Mucosa of stomach (tissue), 1 donor: ENCODE data around the gene TNFAIP8L1.
"Not testable (repeated sequence)": the region's sequence is repeated elsewhere in the genome, so short reads cannot be mapped to it uniquely, and the experiment has no call there.

Source experiments
- H3K27me3 ChIP-seq: one replicate; pipeline ENCODE4 v1.7.0; 2013; ENCODE audit warnings: mild to moderate bottlenecking, low read length; ENCODE audit not compliant: control insufficient read depth, insufficient read depth
- H3K36me3 ChIP-seq: one replicate; pipeline ENCODE4 v1.7.0; 2013; ENCODE audit warnings: low read length; ENCODE audit not compliant: control insufficient read depth, insufficient read depth
- H3K4me1 ChIP-seq: one replicate; pipeline ENCODE4 v1.7.0; 2013; ENCODE audit warnings: mild to moderate bottlenecking, low read length; ENCODE audit not compliant: control insufficient read depth, insufficient read depth
- H3K4me3 ChIP-seq: one replicate; pipeline ENCODE4 v1.7.0; 2013; ENCODE audit warnings: low read length
- H3K9ac ChIP-seq: one replicate; pipeline ENCODE4 v1.7.0; 2013; ENCODE audit warnings: mild to moderate bottlenecking, low read length, moderate library complexity
- H3K9me3 ChIP-seq: one replicate; pipeline ENCODE4 v1.7.0; 2013; ENCODE audit warnings: mild to moderate bottlenecking, low read length, moderate library complexity; ENCODE audit not compliant: control insufficient read depth
- donor health status: Pancreatic carcinoma.

Gene TNFAIP8L1

DNA sequence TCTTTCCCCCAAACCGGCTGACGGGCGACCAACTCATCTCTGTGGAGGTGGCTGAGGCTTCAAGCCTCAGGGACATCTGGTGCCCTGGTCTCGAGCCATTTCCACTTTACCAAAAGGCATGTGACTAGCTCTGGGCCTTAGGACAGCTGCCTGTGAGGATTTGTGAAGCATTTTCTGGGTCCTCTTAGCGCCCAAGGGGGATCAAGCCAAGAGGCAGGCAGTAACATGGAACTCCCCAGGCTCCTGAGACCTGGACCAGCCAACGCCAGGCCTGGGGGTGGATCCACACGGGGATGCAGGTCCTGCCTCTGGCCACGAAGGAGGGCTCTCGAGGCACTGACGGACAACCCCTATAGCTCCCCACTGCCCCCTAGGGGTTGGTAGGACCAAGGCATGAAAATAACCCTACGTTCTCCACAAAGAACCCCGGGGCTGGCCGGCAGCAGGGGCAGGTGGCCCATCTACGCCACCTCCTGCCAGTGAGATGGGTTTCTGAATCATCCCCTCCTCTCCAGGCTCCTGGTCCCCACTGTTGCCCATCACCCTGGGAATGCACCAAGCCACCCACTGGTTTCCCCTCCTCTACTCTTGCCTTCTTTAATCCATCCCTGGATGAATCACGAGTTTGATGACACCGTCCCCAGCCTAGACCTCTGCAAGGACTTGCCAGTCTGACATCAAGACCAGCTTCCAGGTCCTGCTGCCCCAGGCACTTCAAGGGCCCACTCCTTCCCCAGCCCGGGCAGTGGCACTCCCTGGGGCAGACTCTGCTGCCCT is 37.8 kb downstream of the TNFAIP8L1 start:
- Histone ChIP-seq H3K4me1 (no peaks in the 10 kb centered on the region), H3K27me3 (no peaks in the 10 kb centered on the region), H3K9ac (no peak overlapping the region), H3K4me3 (no peak overlapping the region), H3K9me3 (no peaks in the 10 kb centered on the region), H3K36me3 (peaks cover under 1% of the 10 kb centered on the region)

DNA sequence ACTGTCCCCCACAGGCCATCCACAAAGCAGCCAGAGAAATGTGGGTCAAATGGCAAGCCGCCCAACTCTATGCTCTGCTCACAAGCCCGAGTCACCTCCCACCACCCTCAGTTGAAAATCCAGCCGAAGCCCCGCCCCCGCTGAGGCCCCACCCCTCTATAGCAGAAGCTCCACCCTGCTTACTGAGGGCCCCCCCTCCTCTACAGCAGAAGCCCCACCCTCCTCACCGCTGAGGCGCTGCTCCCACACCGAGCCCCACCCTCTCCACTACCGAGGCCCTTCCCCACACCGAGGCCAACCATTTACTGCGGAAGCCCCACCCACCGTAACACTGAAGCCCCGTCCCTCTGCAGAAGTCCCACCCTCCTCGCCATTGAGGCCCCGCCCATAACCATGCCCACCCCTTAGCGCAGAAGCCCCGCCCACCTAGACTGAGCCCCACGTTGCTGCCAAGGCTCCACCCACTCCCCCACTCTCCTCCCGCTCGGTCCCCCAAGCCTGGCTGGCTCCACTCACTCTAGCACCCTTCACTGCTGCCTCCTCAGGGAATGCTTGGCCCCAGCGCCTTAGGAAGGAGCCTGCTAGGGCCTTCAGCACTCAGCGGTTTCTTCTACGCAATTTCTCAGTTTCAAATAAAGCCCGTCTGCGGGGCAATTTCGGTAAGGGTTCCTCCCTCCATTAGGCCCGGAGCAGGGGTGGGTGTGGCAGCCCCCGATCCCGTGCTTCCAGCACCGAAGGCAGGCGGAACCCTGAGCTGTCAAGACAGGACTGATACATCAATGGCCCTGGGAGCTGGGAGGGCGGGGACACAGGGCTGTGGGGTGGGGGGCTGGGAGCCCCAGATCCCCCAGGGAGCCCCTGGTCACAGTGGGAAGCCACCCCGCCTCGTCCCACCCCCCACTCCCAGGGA is 39.8 kb downstream of the TNFAIP8L1 start:
- H3K9me3 ChIP-seq, result no peaks in the 10 kb centered on the region
- H3K9ac ChIP-seq, result no peak overlapping the region
- no peak overlapping the region for H3K4me3 ChIP-seq
- H3K36me3 ChIP-seq, result peaks cover 3% of the 10 kb centered on the region
- no peaks in the 10 kb centered on the region for H3K4me1 ChIP-seq
- H3K27me3 ChIP-seq, result no peaks in the 10 kb centered on the region

DNA sequence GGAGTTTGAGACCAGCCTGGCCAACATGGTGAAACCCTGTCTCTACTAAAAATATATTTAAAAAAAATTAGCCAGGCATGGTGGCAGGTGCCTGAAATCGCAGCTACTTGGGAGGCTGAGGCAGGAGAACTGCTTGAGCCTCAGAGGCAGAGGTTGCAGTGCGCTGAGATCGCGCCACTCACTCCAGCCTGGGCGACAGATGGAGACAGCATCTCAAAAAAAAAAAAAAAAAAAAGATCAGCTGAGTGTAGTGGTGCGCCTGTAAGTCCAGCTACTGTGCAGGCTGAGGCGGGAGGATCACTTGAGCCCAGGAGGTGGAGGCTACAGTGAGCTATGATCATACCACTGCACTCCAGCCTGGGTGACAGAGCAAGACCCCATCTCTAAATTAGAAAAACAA is 40.7 kb downstream of the TNFAIP8L1 start:
- H3K36me3 ChIP-seq, H3K4me3 ChIP-seq, H3K9ac ChIP-seq: not testable (repeated sequence)

DNA sequence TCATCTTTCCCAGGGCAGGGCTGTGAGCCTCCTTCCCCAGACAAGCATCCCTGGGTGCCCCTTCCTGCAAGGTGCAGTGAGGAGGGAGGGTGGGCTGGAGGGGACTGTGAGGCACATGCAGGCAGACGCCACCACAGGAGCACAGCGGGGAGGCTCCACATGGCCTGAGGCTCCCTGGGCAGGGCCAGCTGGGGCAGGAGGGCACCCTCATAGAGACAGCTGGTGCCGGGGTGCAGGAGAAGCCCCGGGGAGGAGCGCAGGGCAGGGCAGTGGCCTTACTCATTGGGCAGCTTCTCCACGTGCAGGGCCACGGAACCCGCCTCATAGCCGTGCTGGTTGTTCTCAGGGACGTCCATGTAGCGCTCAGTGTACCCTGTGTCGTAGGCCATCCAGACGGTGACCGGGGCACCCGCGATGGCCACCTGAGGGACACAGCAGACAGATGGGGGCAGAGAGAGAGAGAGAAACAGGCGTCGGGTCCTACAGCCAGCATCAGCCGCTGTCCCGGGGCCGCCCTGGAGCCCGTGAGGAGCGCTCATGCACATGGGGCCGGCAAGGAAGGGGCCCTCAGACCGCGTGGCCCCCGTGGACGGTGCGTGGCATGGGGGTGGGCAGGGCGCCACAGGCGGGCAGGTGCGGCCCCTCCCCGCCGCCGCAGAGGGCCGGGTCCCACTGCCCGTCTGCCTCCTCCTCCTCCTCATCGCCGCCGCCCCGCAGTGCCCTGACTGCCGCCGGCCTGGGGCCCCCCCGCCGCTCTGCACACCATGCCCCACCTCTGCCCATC is 43.3 kb downstream of the TNFAIP8L1 start:
- Histone ChIP-seq H3K9me3 (no peaks in the 10 kb centered on the region), H3K9ac (no peak overlapping the region), H3K36me3 (peaks cover 7% of the 10 kb centered on the region), H3K4me3 (no peak overlapping the region), H3K27me3 (no peaks in the 10 kb centered on the region), H3K4me1 (no peaks in the 10 kb centered on the region)

More for the DNA sequence above, 40.7 kb downstream of the TNFAIP8L1 start:
- not testable (repeated sequence) for H3K4me1 ChIP-seq, H3K27me3 ChIP-seq, H3K9me3 ChIP-seq

DNA sequence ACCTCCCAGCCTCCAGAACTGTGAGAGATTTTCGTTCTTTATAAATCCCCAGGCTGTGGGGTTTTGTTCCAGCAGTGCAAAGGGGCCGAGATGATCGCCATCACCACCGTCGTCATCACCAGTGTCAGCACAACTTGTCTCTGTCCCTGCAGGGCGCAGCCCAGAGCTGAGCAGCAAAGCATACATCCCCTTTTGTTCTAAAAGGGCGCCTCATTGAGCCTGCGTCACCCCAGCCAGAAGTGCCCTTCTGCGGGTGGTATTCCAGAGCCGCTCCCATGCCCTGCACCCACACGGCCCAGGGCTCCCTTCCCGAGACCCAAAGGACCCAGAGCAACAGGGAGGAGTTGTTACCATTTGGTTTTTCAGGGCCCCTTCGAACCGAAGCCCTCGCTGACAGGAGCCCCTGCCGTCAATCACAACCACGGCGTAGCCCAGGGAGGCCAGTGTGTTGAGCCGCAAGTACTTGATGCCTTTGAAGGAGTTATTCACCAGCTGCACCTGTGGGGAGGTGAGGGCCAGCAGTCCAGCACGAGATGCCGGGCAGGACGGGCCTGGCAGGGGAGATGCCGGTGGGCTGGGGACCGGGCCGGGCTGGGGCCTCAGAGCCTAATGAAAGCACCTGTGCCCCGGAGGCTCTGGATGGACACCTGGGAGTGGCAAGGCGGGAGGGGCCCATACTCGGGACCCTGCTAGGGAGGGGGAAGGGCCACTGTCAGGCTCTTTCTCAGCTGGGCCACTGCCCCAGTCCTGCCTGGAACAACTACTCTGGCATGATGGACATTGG is 45.2 kb downstream of the TNFAIP8L1 start:
- H3K27me3 ChIP-seq, result no peaks in the 10 kb centered on the region
- no peak overlapping the region for H3K9ac ChIP-seq

DNA sequence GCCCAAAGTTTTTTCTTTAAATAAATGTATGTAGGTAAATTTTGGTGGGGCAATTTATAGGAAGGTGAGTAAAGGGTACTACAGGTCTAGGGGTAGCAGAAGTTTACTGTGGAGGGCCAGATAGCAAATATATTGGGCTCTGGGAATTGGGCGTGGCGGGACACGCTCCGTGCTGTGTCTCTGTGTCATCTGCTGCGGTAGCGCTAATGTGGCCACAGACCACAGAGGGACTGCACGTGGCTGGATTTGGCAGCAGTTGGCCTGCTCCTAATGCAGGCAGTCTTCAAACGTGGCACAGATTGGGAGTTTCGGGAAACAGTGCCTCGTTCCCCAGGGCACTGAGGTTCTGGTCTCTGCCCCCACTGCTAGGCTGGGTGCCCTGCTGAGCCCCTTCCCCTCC is 47.4 kb downstream of the TNFAIP8L1 start:
- no peak overlapping the region for H3K9ac ChIP-seq
- H3K36me3 ChIP-seq, result peaks cover 7% of the 10 kb centered on the region
- H3K27me3 ChIP-seq, result no peaks in the 10 kb centered on the region
- H3K9me3 ChIP-seq, result no peaks in the 10 kb centered on the region
- no peak overlapping the region for H3K4me3 ChIP-seq
- no peaks in the 10 kb centered on the region for H3K4me1 ChIP-seq

More for the DNA sequence above, 45.2 kb downstream of the TNFAIP8L1 start:
- H3K4me3 ChIP-seq, result no peak overlapping the region
- no peaks in the 10 kb centered on the region for H3K9me3 ChIP-seq
- peaks cover 7% of the 10 kb centered on the region for H3K36me3 ChIP-seq
- no peaks in the 10 kb centered on the region for H3K4me1 ChIP-seq

DNA sequence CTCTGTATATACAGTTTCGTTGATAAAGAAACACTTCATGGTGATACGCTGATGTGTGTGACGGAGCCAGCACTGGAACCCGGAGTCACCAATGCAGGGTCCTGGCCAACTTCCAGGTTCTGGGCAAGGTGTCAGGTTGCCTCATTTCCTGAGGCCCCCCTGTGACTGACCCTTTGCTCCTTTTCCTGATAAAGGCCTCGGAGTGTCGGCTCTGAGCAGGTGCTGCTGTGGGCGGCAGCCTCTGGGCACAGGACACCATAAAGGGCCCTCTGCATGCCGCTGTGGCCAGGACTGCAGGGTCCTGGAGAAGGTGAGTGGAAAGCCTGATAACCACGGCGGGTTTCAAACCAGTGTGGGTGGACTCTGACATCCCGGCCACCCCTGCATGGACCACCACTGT is 48.1 kb downstream of the TNFAIP8L1 start:
- Histone ChIP-seq H3K9me3 (no peaks in the 10 kb centered on the region), H3K9ac (no peak overlapping the region), H3K27me3 (no peaks in the 10 kb centered on the region), H3K4me1 (no peaks in the 10 kb centered on the region), H3K4me3 (no peak overlapping the region), H3K36me3 (peaks cover 4% of the 10 kb centered on the region)

DNA sequence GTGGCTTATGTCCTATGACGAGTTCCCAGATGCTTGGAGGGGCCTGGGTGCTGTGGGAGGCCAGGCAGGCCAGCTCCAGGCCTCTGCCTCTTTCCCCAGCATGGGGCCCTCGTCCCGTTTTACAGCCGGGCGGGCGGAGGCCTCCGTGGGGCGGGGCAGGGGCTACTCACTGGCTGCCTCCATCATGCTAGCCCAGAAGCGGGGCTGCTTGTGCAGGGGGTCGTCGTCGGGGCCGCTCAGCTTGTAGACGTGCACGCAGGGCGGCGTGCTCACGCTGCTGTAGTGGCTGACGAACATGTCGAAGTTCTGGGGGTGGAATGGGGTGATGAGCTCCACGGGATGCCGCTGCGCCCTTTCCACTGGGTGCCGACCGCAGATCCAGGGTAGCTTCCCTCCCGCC is 49.3 kb downstream of the TNFAIP8L1 start:
- no peaks in the 10 kb centered on the region for H3K9me3 ChIP-seq
- H3K36me3 ChIP-seq, result peaks cover 4% of the 10 kb centered on the region
- H3K4me3 ChIP-seq, result no peak overlapping the region
- no peak overlapping the region for H3K9ac ChIP-seq
- H3K4me1 ChIP-seq, result no peaks in the 10 kb centered on the region
- no peaks in the 10 kb centered on the region for H3K27me3 ChIP-seq

DNA sequence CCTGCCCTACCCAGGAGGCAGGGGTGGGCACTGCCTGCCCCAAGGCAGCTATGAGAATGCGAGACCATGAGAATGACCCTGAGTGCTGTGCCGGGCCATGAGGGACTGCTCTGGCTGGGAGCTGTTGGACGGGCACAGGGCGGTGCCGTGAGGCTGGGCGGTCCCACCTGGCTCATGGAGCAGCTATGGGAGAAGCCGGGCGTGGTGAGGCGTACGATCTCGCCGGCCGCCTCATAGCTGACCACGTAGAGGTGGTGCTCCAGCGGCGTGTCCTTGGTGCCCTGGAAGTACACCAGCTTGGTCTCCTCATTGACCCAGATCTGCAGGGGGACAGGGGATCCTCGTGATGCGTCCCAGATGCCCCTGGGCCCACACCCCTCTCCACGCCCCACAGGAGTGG is 50.1 kb downstream of the TNFAIP8L1 start:
- Histone ChIP-seq H3K4me3 (no peak overlapping the region), H3K9me3 (no peaks in the 10 kb centered on the region), H3K36me3 (peaks cover 9% of the 10 kb centered on the region), H3K27me3 (no peaks in the 10 kb centered on the region), H3K4me1 (peaks cover 1% of the 10 kb centered on the region), H3K9ac (no peak overlapping the region)

DNA sequence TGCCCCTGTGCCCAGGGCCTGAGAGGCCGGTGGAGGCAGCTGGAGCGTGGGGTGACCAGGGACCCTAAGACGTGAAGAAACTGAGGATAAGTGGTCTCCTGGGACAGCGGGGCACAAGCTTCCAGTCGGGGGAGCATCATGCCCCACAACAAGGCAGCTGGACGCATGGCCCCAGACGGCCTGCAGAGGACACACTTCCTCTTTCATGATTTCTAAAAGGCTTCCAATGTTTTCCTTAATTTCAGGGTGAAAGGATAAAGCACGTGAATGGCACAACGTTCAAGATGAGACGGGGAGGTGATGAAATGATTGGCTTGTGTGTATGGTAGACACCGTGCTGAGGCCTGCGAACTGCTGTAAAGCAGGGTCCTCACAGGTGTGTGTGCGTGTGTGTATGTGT is 51.0 kb downstream of the TNFAIP8L1 start:
- Histone ChIP-seq H3K9me3 (no peaks in the 10 kb centered on the region), H3K36me3 (peaks cover 7% of the 10 kb centered on the region), H3K9ac (no peak overlapping the region), H3K4me1 (peaks cover 4% of the 10 kb centered on the region), H3K27me3 (no peaks in the 10 kb centered on the region), H3K4me3 (no peak overlapping the region)

DNA sequence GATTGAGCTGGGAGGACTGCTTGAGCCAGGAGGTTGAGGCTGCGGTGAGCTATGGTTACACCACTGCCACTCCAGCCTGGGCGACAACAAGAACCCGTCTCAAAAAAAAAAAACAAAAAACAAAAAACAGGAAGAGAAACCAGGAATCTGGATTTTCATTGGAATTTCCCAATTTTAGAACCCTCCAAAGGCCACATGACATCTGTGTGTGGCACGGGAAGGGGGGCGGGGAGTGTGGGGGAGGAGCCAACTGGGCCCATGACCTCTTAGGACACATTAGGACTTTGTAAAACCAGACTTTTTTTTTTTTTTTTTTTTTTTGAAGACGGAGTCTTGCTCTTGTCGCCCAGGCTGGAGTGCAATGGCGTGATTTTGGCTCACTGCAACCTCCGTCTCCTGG is 52.1 kb downstream of the TNFAIP8L1 start:
- Histone ChIP-seq H3K4me3 (no peak overlapping the region), H3K27me3 (no peaks in the 10 kb centered on the region), H3K36me3 (peaks cover 7% of the 10 kb centered on the region), H3K9ac (no peak overlapping the region), H3K9me3 (no peaks in the 10 kb centered on the region), H3K4me1 (peaks cover 4% of the 10 kb centered on the region)
